OCI-LY1 (cell line): Measurements from ENCODE around the gene TMEM207.

Experiments used
- CTCF ChIP-seq: fragments of 200-600 bp; sonication (generic), shearing (Covaris generic); IDR thresholded peaks from 2 replicates; pipeline ENCODE4 v1.5.1; 2017; ENCODE audit warnings: mild to moderate bottlenecking, antibody characterized with exemption, low read length, moderate library complexity, mixed read lengths
- EZH2 ChIP-seq: fragments of 200-600 bp; sonication (generic), shearing (Covaris generic); IDR thresholded peaks from 2 replicates; pipeline ENCODE4 v1.8.0; 2017; ENCODE audit warnings: borderline replicate concordance, mixed run types, mild to moderate bottlenecking, antibody characterized with exemption, low read length, moderate library complexity, mixed read lengths

DNA sequence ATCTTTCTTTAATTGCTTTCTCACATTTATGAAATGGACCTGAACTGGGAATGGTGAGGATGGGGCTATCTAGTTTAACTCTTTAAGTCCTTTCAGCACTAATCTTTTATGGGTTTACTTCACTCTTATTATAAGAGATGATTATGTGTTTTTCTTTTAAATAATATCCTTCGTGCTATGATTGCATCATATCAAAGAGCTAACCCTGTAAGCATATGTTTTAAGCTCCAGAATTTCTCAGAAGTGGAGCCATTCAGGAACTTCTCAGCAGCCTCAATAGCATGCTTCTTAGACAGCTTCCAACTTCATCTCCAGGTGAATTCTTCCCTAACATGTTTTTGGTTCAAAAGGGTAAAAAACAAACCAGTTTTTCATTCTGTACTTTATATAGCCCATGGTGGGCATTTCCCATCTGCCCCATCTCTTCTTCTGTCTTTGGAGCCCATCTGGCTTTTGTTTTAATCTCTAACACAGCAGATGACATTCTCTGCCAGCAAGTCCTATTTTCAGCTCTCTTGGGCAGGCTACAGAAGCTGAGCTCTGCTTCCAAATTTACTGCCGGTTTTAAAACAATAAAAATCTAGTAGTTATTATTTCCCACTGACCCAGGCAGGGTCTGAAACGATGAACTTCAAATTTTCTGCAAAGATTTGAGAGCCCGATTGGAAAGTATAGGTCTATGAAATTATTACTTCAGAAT lies 37.4 kb upstream of the TMEM207 start:
- TF ChIP-seq CTCF (no peak), EZH2 (no peak)
